ENCODE measurements around the gene ESYT2. TPM values are rescaled to one million over a fixed set of nuclear protein-coding genes. Genes with fewer than 3 reads are reported as not detected.

ESYT2 gene
- total RNA-seq, 1 experiment from 2014 or later, result 162 TPM

DNA sequence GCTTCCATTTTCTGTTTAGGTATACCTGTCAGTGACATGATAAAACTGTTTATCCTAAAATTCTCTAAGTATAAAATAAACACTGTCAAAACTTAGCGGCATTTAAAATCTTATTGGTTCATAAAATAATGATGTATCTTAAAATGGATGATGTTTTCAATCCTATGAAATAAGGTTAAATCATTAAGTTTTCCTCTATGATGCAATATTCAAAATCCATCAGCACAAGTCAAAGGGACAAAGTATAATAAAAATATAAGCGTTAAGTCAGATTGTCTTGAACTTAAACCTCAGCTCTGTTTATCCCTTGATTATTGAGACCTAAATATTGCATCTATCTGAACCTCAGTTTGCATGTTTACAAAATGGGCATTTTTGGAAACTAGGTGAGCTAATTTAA lies 78.1 kb downstream of the ESYT2 start:
- intact Hi-C loops (cut with micrococcal nuclease; ENCODE audit: unreplicated experiment), result no loop called here
- TF ChIP-seq EZH2 (IDR thresholded peaks at IDR 0.05; ENCODE audit: low read depth), result no peak
- TF ChIP-seq, protein P1, sequence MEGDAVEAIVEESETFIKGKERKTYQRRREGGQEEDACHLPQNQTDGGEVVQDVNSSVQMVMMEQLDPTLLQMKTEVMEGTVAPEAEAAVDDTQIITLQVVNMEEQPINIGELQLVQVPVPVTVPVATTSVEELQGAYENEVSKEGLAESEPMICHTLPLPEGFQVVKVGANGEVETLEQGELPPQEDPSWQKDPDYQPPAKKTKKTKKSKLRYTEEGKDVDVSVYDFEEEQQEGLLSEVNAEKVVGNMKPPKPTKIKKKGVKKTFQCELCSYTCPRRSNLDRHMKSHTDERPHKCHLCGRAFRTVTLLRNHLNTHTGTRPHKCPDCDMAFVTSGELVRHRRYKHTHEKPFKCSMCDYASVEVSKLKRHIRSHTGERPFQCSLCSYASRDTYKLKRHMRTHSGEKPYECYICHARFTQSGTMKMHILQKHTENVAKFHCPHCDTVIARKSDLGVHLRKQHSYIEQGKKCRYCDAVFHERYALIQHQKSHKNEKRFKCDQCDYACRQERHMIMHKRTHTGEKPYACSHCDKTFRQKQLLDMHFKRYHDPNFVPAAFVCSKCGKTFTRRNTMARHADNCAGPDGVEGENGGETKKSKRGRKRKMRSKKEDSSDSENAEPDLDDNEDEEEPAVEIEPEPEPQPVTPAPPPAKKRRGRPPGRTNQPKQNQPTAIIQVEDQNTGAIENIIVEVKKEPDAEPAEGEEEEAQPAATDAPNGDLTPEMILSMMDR (conservative IDR thresholded peaks at IDR 0.05), result no peak
- Histone ChIP-seq H3K9me2 (ENCODE audit: insufficient read depth) (no peaks in the 10 kb centered on the region), H3K27me3 (ENCODE audit: insufficient read depth, low read depth) (no peaks in the 10 kb centered on the region), H3K79me2 (ENCODE audit: low read depth) (no peaks in the 10 kb centered on the region), H3K4me3 (no peak overlapping the region), H3K27ac (no peak overlapping the region), H3K36me3 (ENCODE audit: low read depth) (peaks cover 41% of the 10 kb centered on the region), H2AFZ (no peak overlapping the region), H3K4me1 (replicated peaks; ENCODE audit: insufficient read depth) (no peaks in the 10 kb centered on the region), H3F3A (ENCODE audit: insufficient read depth, low read depth) (no peaks in the 10 kb centered on the region), H3K4me2 (no peak overlapping the region), H4K20me1 (ENCODE audit: insufficient read depth) (no peaks in the 10 kb centered on the region), H3K9me3 (ENCODE audit: insufficient read depth, low read depth) (no peaks in the 10 kb centered on the region)
- POLR2A ChIA-PET (ENCODE audit: unreplicated experiment), result interaction anchor here (0.7 kb wide), 1 partner anchor 68 kb away, joined by 4 read pairs; no protein-coding TSS in a partner anchor
- DNase-seq, result no peak
- CTCF ChIA-PET, result no interaction called here
- BruUV-seq (replicated peaks), result no TSS peak

DNA sequence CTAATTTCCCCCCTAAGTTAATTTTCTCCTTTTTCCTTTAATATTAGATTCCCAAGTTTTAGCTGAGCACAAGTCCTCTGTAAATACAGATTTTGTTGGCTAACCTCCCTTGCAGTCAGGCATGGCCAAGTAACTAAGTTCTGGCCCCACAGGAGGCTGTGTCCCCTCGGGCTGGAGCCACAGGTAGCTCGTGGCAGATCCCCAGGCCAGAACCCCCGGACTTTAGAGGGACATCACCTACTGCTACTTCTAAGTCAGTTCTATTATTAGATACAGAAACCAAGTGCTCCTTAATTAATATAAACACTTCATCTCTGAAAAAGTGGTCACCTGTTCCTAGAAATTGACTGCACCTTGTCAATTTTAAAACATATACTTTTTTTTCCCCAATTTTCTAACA lies 78.6 kb downstream of the ESYT2 start:
- Histone ChIP-seq H3K9me3 (ENCODE audit: insufficient read depth, low read depth) (no peaks in the 10 kb centered on the region), H3K4me3 (no peak overlapping the region), H3K27me3 (ENCODE audit: insufficient read depth, low read depth) (no peaks in the 10 kb centered on the region), H3K4me1 (replicated peaks; ENCODE audit: insufficient read depth) (no peaks in the 10 kb centered on the region), H3K36me3 (ENCODE audit: low read depth) (peaks cover 42% of the 10 kb centered on the region), H3K79me2 (ENCODE audit: low read depth) (no peaks in the 10 kb centered on the region), H3K27ac (no peak overlapping the region), H3K9me2 (ENCODE audit: insufficient read depth) (no peaks in the 10 kb centered on the region), H4K20me1 (ENCODE audit: insufficient read depth) (0 out of 2 replicates have a peak, but pooled peaks cover 3% of the 10 kb centered on the region), H2AFZ (no peak overlapping the region), H3K4me2 (no peak overlapping the region), H3F3A (ENCODE audit: insufficient read depth, low read depth) (no peaks in the 10 kb centered on the region)
- no TSS peak for BruUV-seq (replicated peaks)
- TF ChIP-seq EZH2 (IDR thresholded peaks at IDR 0.05; ENCODE audit: low read depth), result no peak
- TF ChIP-seq, protein P1 (conservative IDR thresholded peaks at IDR 0.05), result no peak
- CTCF ChIA-PET, result no interaction called here
- POLR2A ChIA-PET (ENCODE audit: unreplicated experiment), result interaction anchor here (0.7 kb wide), 1 partner anchor 68 kb away, joined by 4 read pairs; no protein-coding TSS in a partner anchor
- DNase-seq, result no peak
- intact Hi-C loops (cut with micrococcal nuclease; ENCODE audit: unreplicated experiment), result no loop called here

DNA sequence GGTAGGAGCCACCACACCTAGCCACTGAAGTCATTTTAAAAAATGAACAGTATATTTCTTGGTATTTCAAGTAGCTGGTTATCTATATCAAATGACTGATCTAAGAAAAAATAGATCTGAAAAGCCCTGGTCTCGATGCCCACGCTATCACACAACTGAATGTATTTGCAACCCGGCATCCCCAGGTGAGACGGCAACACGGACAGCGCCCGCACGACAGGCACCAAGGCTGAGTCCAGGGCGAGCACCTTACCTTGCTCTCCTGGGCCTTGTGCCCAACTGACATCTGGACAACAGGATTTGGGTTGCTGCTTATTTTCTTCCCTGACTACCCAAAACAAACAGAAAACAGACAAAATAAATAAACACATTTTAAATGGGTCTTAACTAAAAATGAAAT lies 79.9 kb downstream of the ESYT2 start:
- no peak for TF ChIP-seq EZH2 (IDR thresholded peaks at IDR 0.05; ENCODE audit: low read depth)
- TF ChIP-seq, protein P1 (conservative IDR thresholded peaks at IDR 0.05), result no peak
- no TSS peak for BruUV-seq (replicated peaks)
- H2AFZ ChIP-seq, result no peak overlapping the region

More for the DNA sequence above, 79.9 kb downstream of the ESYT2 start:
- ChIA-PET CTCF (no interaction called here), POLR2A (ENCODE audit: unreplicated experiment) (no interaction called here)
- Histone ChIP-seq H4K20me1 (ENCODE audit: insufficient read depth) (0 out of 2 replicates have a peak, but pooled peaks cover 5% of the 10 kb centered on the region), H3K9me3 (ENCODE audit: insufficient read depth, low read depth) (no peaks in the 10 kb centered on the region), H3K4me1 (replicated peaks; ENCODE audit: insufficient read depth) (no peaks in the 10 kb centered on the region), H3K9me2 (ENCODE audit: insufficient read depth) (no peaks in the 10 kb centered on the region), H3K27ac (no peak overlapping the region), H3K27me3 (ENCODE audit: insufficient read depth, low read depth) (no peaks in the 10 kb centered on the region), H3K79me2 (ENCODE audit: low read depth) (no peaks in the 10 kb centered on the region), H3K4me3 (no peak overlapping the region), H3K36me3 (ENCODE audit: low read depth) (peaks cover 46% of the 10 kb centered on the region), H3F3A (ENCODE audit: insufficient read depth, low read depth) (no peaks in the 10 kb centered on the region), H3K4me2 (no peak overlapping the region)
- no peak for DNase-seq
- intact Hi-C loops (cut with micrococcal nuclease; ENCODE audit: unreplicated experiment), result no loop called here
